Endothelial cell of umbilical vein (primary cell): Measurements from ENCODE around the gene DYRK1A. TPM values are rescaled to one million over a fixed set of nuclear protein-coding genes. Genes with fewer than 3 reads are reported as not detected.

Experiments used
- BruUV-seq: library from RNA; stranded (reverse); fragments of 400-500 nt; replicated peaks from 2 replicates; lab custom pipeline; 2021; lab: Mats Ljungman, UMichigan
- CTCF ChIA-PET: fragments of 300-600, 350-600 bp; sonication (Branson Sonifier 250); formaldehyde crosslinking; loops from one replicate; lab custom pipeline; 2021; ENCODE audit warnings: antibody characterized with exemption, inconsistent platforms; lab: Charles Lee
- POLR2A ChIA-PET: fragments of 300-600, 350-600 bp; sonication (Branson Sonifier 250); formaldehyde crosslinking; loops from one replicate; lab custom pipeline; 2021; ENCODE audit warnings: antibody characterized with exemption, inconsistent platforms; lab: Charles Lee
- DNase-seq: peaks from one replicate; pipeline ENCODE4 v3.0.0-alpha.2; 2011; ENCODE audit warnings: low read depth, low spot score
- FAIRE-seq: peaks from 2 replicates; lab custom pipeline; 2011; peaks lifted over from hg19 to GRCh38; lab: Jason Lieb, UNC
- H2AFZ ChIP-seq: 2 replicates; pipeline ENCODE4 v1.6.0; 2012; ENCODE audit warnings: low read depth, low read length, control low read depth, inconsistent platforms
- H3K27ac ChIP-seq: 2 replicates; pipeline ENCODE4 v1.5.1; 2011; ENCODE audit warnings: low read depth, mild to moderate bottlenecking, control low read depth, low read length, moderate library complexity; ENCODE audit not compliant: insufficient read depth
- H3K27me3 ChIP-seq, 2 experiments: 2 replicates each; pipeline versions ENCODE4 v1.6.0 to v1.6.1; 2011; ENCODE audit warnings: low read length in 2 of 2, mixed read lengths in 1 of 2; ENCODE audit not compliant: control insufficient read depth in 2 of 2, insufficient read depth in 2 of 2
- H3K36me3 ChIP-seq, 2 experiments: 2 replicates in 1 of 2; 3 replicates in 1 of 2; pipeline ENCODE4 v1.5.1; 2011; ENCODE audit warnings: low read length in 2 of 2, mild to moderate bottlenecking in 1 of 2, moderate library complexity in 1 of 2; ENCODE audit not compliant: control insufficient read depth in 2 of 2, insufficient read depth in 2 of 2; ENCODE audit errors: extremely low read depth in 1 of 2
- H3K4me1 ChIP-seq: 3 replicates; pipeline ENCODE4 v1.5.1; 2011; ENCODE audit warnings: mild to moderate bottlenecking, low read length; ENCODE audit not compliant: control insufficient read depth, insufficient read depth; ENCODE audit errors: extremely low read depth
- H3K4me2 ChIP-seq: 2 replicates; pipeline ENCODE4 v1.6.1; 2011; ENCODE audit warnings: low read length, control low read depth, mixed read lengths; ENCODE audit not compliant: insufficient read depth
- H3K4me3 ChIP-seq, 3 experiments: fragments of 200-600 bp in 1 of 3; sonication (generic), shearing (Covaris generic) in 1 of 3; replicated peaks in 1 of 3; 2 replicates each; pipeline ENCODE4 v1.5.1; 2011 to 2016; ENCODE audit warnings: control low read depth in 3 of 3, low read length in 3 of 3, mild to moderate bottlenecking in 2 of 3, inconsistent platforms in 1 of 3, low read depth in 1 of 3, moderate library complexity in 1 of 3; ENCODE audit not compliant: insufficient read depth in 1 of 3
- H3K79me2 ChIP-seq: 2 replicates; pipeline ENCODE4 v1.6.0; 2012; ENCODE audit warnings: low read length, inconsistent platforms; ENCODE audit not compliant: control insufficient read depth, insufficient read depth
- H3K9ac ChIP-seq: replicated peaks from 2 replicates; pipeline ENCODE3; 2011; ENCODE audit warnings: low read length, control low read depth; ENCODE audit not compliant: insufficient read depth; ENCODE audit errors: extremely low read depth
- H3K9me1 ChIP-seq: replicated peaks from 3 replicates; pipeline ENCODE4 v1.6.0; 2011; ENCODE audit warnings: mild to moderate bottlenecking, low read length; ENCODE audit not compliant: control insufficient read depth, insufficient read depth; ENCODE audit errors: extremely low read depth
- H3K9me3 ChIP-seq: replicated peaks from 2 replicates; pipeline ENCODE4 v1.5.1; 2012; ENCODE audit warnings: low read length, inconsistent platforms; ENCODE audit not compliant: control insufficient read depth, insufficient read depth
- H4K20me1 ChIP-seq: replicated peaks from 2 replicates; pipeline ENCODE3; 2011; ENCODE audit warnings: mild to moderate bottlenecking, low read length; ENCODE audit not compliant: control insufficient read depth, insufficient read depth; ENCODE audit errors: extremely low read depth
- EZH2 ChIP-seq: IDR thresholded peaks from 2 replicates; pipeline ENCODE4 v1.6.1; 2012; ENCODE audit warnings: borderline replicate concordance, low read depth, mild to moderate bottlenecking, moderate library complexity, low read length, inconsistent platforms; ENCODE audit not compliant: severe bottlenecking
- FOS ChIP-seq: IDR thresholded peaks from 2 replicates; pipeline ENCODE4 v1.6.1; 2011; ENCODE audit warnings: mild to moderate bottlenecking, low read length, moderate library complexity, borderline replicate concordance; ENCODE audit not compliant: insufficient read depth
- GATA2 ChIP-seq: IDR thresholded peaks from 2 replicates; pipeline ENCODE4 v1.7.0; 2011; ENCODE audit warnings: low read depth, mild to moderate bottlenecking, moderate library complexity, mixed read lengths, low read length; ENCODE audit not compliant: insufficient read length, insufficient read depth
- JUN ChIP-seq: IDR thresholded peaks from 2 replicates; pipeline ENCODE4 v1.6.1; 2011; ENCODE audit warnings: borderline replicate concordance, low read depth; ENCODE audit not compliant: insufficient read length, insufficient read depth
- MYC ChIP-seq: IDR thresholded peaks from one replicate; pipeline ENCODE4 v1.6.1; 2011; ENCODE audit warnings: mild to moderate bottlenecking, low read depth, low read length
- POLR2A ChIP-seq: IDR thresholded peaks from 2 replicates; pipeline ENCODE4 v1.6.1; 2012; ENCODE audit warnings: low read depth, mild to moderate bottlenecking, control low read depth, low read length
- POLR2AphosphoS5 ChIP-seq: IDR thresholded peaks from 2 replicates; pipeline ENCODE4 v1.6.1; 2012; ENCODE audit warnings: low read depth, mild to moderate bottlenecking, control low read depth, low read length, moderate library complexity; ENCODE audit not compliant: insufficient read depth
- dilution Hi-C: fragments of 300-500 bp; cut with MboI; formaldehyde crosslinking; loops from one replicate; pipeline ENCODE4 v1.15.0; 2019; ENCODE audit warnings: low sequenced_read_pairs; ENCODE audit not compliant: extremely low pct_ligation_motif_present
- intact Hi-C: fragments of 100-400 bp; cut with micrococcal nuclease; formaldehyde crosslinking; loops from one replicate; pipeline ENCODE4 v1.10.0; 2022
- polyA plus RNA-seq, 4 experiments: library from polyadenylated mRNA; depleted of rRNA in 3 of 4; stranded (reverse) in 3 of 4; unstranded in 1 of 4; fragments of >200 nt; gene quantifications; 2 replicates each; pipeline versions ENCODE4 v1.2.1 to v1.2.3, GENCODE V29; 2011 to 2012; ENCODE audit warnings: missing spikeins in 1 of 4
- total RNA-seq: library from RNA; stranded (reverse); gene quantifications from 2 replicates; pipeline ENCODE4 v1.2.3, GENCODE V29; 2021
- TF ChIP-seq, protein P1 (sequence below): IDR thresholded peaks from 2 replicates; pipeline ENCODE4 v1.6.1; 2011; ENCODE audit not compliant: insufficient read depth, insufficient read length
- TF ChIP-seq, protein P2 (sequence below), 2 donors: IDR thresholded peaks; 1 replicate in 1 of 2; 2 replicates in 1 of 2; pipeline ENCODE4 v1.5.1; 2011; ENCODE audit warnings: low read length in 2 of 2, mild to moderate bottlenecking in 2 of 2, moderate library complexity in 2 of 2, control low read depth in 1 of 2, inconsistent platforms in 1 of 2, low read depth in 1 of 2; ENCODE audit not compliant: insufficient read depth in 1 of 2; ENCODE audit errors: extremely low read depth in 1 of 2

The DYRK1A gene
- total and polyA plus RNA-seq, 2 donors (not counting 3 experiments of a cell fraction or from before 2014, with no cell fraction given) = 51.8 to 53.7 TPM

DNA sequence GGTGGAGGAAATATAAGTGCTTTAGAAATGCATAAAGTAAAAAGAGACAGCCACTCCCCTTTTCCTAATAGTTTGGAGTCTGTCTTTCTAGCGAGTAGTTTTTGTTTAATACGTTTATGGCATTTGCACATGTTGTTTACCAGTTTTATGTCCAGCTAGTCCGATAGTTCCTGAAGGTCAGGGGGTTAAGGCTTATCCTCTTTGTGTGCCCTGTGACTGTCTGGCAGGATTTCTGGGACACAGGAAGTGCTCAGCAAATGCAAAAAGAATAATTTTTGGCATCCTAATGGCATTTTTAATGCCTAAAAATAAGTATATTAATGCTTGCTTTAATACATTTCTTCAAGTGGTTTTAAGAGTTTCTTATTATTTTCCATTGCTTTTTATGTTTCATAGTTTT, 58.4 kb downstream of the DYRK1A start:
- dilution Hi-C loops = no loop called here
- H3K4me3 ChIP-seq = no peak overlapping the region
- BruUV-seq = no TSS peak
- intact Hi-C loops = no loop called here
- DNase-seq (peak; percentile 58), FAIRE-seq (no peak)
- H3K36me3 ChIP-seq = peaks cover 0 to 6% of the 10 kb centered on the region in 2 experiments
- peak overlapping the region; percentile 52 for H3K4me2 ChIP-seq
- TF ChIP-seq MYC = no peak
- no peak for TF ChIP-seq JUN
- POLR2A ChIA-PET = no interaction called here
- H3K27me3 ChIP-seq = no peaks in the 10 kb centered on the region
- H2AFZ ChIP-seq = no peak overlapping the region
- peaks cover 14% of the 10 kb centered on the region for H3K4me1 ChIP-seq
- H3K9ac ChIP-seq = no peak overlapping the region
- H4K20me1 ChIP-seq = no peaks in the 10 kb centered on the region
- H3K27ac ChIP-seq = no peak overlapping the region
- no peaks in the 10 kb centered on the region for H3K9me1 ChIP-seq
- no peaks in the 10 kb centered on the region for H3K9me3 ChIP-seq
- peaks cover 80% of the 10 kb centered on the region for H3K79me2 ChIP-seq
- CTCF ChIA-PET = interaction anchor here (0.9 kb wide), 1 partner anchor 43 kb away, joined by 3 read pairs; no protein-coding TSS in a partner anchor

DNA sequence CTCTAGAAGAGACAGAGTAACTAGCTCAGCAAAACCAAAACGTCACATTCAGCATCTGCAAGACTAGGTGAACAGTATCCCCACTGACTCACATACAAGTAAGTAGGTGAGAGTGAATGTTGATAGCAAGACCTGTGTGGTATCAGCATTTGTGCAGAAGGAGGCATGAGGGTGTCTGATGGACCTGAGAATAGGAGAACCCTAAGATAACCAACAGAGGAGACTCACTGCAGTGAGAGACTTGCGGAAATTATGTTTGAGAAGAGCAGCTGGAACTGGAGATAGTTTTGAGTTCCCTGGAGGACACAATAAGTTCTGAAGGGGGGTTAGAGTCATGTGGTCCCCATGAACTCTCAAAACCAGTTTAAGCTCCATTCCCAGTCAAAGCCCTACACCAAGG, 59.1 kb downstream of the DYRK1A start:
- Histone ChIP-seq H3K36me3 (peaks cover 0 to 9% of the 10 kb centered on the region in 2 experiments), H3K27me3 (no peaks in the 10 kb centered on the region), H3K9me1 (no peaks in the 10 kb centered on the region), H3K4me2 (no peak overlapping the region), H3K4me3 (no peak overlapping the region), H2AFZ (no peak overlapping the region), H3K4me1 (peaks cover 14% of the 10 kb centered on the region), H3K79me2 (peaks cover 80% of the 10 kb centered on the region), H3K9ac (no peak overlapping the region), H3K9me3 (no peaks in the 10 kb centered on the region), H3K27ac (no peak overlapping the region), H4K20me1 (no peaks in the 10 kb centered on the region)
- FAIRE-seq (no peak), DNase-seq (no peak)
- intact Hi-C loops (no loop called here), dilution Hi-C loops (no loop called here)
- no TSS peak for BruUV-seq
- CTCF ChIA-PET = no interaction called here
- POLR2A ChIA-PET = no interaction called here
- no peak for TF ChIP-seq POLR2A
- TF ChIP-seq MYC = no peak
- no peak for TF ChIP-seq EZH2
- TF ChIP-seq JUN = no peak
- TF ChIP-seq, protein P1, sequence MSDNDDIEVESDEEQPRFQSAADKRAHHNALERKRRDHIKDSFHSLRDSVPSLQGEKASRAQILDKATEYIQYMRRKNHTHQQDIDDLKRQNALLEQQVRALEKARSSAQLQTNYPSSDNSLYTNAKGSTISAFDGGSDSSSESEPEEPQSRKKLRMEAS = no peak
- no peak for TF ChIP-seq FOS
- TF ChIP-seq POLR2AphosphoS5 = no peak
- TF ChIP-seq GATA2 = no peak
- TF ChIP-seq, protein P2, sequence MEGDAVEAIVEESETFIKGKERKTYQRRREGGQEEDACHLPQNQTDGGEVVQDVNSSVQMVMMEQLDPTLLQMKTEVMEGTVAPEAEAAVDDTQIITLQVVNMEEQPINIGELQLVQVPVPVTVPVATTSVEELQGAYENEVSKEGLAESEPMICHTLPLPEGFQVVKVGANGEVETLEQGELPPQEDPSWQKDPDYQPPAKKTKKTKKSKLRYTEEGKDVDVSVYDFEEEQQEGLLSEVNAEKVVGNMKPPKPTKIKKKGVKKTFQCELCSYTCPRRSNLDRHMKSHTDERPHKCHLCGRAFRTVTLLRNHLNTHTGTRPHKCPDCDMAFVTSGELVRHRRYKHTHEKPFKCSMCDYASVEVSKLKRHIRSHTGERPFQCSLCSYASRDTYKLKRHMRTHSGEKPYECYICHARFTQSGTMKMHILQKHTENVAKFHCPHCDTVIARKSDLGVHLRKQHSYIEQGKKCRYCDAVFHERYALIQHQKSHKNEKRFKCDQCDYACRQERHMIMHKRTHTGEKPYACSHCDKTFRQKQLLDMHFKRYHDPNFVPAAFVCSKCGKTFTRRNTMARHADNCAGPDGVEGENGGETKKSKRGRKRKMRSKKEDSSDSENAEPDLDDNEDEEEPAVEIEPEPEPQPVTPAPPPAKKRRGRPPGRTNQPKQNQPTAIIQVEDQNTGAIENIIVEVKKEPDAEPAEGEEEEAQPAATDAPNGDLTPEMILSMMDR (IDR thresholded peaks at IDR 0.05; ENCODE audit: extremely low read depth in 1 of 2, insufficient read depth in 1 of 2, low read depth in 1 of 2, low read length in 2 of 2) = no peak
